ENCODE results near the gene HBD.

HBD gene

GRCh38 chr11:5231111-5231510, 3.2 kb downstream of the HBD start:
- DNase-seq = no peak

GRCh38 chr11:5230266-5230665, 4.0 kb downstream of the HBD start:
- no peak for DNase-seq

DNA sequence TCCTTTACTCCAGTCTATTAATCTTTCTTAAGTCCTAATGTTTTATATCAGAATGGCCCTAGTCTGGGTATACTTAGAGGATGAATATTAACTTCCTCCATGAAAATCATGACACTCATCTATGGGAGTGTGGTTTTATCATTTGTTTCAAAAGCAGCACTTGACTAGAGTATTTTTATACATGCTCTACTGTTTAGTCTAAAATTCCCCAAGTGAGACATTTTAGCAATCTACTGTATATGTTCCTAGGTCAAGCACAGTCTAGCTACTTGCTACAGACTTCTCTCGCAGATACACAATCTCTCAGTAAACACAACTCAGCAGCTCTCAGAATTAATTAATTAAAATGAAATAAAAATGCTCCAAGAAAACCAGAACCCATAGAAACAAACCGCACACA, 4.5 kb downstream of the HBD start:
- no peak for DNase-seq

DNA sequence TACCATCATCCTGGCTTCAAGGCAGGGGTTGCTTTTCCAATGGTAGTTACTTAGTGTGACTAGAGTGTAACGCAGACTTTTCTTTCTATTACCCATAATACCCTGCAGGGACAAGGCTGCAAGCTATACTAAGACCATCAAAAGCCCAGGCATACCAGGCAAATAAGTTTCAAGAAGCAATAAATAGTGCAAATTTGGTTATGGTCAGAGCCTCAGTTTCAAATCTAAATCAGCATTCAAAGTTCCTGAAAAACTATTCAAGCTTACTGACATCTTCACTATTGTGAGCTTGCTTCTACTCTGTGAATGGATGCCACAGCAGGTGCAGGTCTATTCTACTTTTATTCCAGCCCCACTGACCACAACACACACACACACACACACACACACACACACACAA, 4.9 kb downstream of the HBD start:
- no peak for DNase-seq

DNA sequence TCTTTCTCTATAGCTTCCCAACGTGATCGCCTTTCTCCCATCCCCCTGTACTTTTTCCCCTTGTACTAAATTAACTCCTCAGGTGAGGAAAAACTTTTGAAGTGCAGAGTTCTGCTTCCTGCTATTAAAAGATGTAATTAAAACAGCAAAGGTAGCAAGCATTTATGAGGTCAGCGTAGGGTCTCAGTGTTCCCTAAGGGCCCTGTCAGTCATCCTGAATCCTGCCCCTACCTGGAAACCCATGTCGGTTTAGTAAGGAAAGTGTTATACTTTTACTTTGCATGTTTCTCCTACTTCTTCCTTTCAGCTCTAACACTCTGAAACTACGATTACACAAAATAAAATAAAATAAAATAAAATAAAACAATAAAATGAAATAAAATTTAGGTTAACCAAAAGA, 6.2 kb downstream of the HBD start:
- DNase-seq = no peak

DNA sequence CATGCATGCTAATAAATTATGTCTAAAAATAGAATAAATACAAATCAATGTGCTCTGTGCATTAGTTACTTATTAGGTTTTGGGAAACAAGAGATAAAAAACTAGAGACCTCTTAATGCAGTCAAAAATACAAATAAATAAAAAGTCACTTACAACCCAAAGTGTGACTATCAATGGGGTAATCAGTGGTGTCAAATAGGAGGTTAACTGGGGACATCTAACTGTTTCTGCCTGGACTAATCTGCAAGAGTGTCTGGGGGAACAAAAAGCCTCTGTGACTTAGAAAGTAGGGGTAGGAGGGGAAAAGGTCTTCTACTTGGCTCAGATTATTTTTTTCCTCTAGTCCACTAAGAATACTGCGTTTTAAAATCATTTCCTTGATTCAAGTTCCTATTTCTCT, 6.6 kb downstream of the HBD start:
- DNase-seq = no peak

GRCh38 chr11:5226732-5227310, 7.5 kb downstream of the HBD start, which contains the start of gene HBB:
Gene HBB, minus strand, starts transcription at chr11:5227071. Its CDS starts 50 bp downstream, at chr11:5227021.
- no peak for DNase-seq

GRCh38 chr11:5225480-5225871, 8.8 kb downstream of the HBD start:
- no peak for DNase-seq

DNA sequence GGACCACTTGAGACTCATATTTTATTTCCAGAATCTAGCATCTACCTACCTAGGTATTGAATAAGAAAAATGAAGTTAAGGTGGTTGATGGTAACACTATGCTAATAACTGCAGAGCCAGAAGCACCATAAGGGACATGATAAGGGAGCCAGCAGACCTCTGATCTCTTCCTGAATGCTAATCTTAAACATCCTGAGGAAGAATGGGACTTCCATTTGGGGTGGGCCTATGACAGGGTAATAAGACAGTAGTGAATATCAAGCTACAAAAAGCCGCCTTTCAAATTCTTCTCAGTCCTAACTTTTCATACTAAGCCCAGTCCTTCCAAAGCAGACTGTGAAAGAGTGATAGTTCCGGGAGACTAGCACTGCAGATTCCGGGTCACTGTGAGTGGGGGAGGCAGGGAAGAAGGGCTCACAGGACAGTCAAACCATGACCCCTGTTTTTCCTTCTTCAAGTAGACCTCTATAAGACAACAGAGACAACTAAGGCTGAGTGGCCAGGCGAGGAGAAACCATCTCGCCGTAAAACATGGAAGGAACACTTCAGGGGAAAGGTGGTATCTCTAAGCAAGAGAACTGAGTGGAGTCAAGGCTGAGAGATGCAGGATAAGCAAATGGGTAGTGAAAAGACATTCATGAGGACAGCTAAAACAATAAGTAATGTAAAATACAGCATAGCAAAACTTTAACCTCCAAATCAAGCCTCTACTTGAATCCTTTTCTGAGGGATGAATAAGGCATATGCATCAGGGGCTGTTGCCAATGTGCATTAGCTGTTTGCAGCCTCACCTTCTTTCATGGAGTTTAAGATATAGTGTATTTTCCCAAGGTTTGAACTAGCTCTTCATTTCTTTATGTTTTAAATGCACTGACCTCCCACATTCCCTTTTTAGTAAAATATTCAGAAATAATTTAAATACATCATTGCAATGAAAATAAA, 9.5 kb downstream of the HBD start:
- DNase-seq = no peak

DNA sequence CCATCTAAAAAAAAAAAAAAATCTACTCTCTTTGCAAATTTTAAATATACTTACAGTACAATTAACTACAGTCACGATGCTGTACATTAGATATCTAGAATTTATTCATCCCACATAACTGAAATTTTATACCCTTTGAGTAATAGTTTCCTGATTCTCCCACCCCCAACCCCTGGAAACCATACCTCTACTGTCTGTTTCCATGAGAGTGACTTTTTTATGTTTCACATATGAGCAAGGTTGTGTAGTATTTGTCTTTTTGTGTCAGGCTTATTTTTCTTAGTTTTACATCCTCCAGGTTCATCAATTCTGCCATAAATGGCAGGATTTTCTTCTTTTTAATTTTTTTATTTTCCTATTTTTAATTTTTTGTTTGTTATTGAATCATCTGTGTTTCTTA, 10.6 kb downstream of the HBD start:
- no peak for DNase-seq

DNA sequence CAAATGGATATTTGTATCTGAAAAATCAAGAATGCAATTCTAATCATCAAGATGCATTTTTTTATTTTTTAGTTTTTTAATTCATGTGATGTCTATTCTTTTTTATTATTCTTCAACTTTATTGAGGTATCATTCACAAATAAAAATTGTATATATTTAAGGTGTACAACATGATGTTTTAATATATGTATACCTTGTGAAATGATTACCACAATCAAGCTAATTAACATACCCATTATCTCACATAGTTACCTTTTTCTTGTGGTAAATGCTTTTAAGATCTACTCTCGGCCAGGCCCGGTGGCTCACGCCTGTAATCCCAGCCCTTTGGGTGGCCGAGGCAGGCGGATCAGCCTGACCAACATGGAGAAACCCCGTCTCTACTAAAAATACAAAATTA, 11.1 kb downstream of the HBD start:
- no peak for DNase-seq

DNA sequence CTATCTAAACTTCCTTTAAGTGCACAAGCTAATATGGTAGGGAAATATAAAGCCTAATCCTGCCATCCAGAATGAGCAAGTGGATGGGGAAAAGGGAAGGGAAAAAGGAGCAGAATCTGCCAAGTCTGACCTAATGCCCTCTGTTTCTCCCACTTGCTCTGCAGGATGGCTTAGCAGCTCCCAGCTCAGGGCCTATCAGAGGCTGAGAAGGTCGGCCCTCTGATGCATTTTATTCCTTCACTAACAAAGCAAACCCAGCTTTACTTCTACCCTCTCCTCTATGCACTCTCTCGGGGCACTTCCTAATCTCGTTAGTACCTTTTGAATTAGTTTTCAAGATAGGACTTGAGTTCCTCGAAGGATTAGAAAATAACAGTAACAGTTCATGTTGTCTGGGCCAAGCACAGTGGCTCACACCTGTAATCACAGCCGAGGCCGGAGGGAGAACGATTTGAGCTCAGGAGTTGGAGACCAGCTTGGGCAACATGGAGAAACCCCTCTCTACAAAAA, 23.9 kb downstream of the HBD start:
- no peak for DNase-seq

- peak; percentile 26 for DNase-seq
Measured at GRCh38 chr11:5204787-5205186, 29.5 kb downstream of the HBD start.

- DNase-seq = no peak
Measured at GRCh38 chr11:5203366-5203765, 30.9 kb downstream of the HBD start.

GRCh38 chr11:5200582-5200981, 33.7 kb downstream of the HBD start, which contains the start of gene OR51V1:
Gene OR51V1, minus strand, starts transcription at chr11:5200682. Its CDS starts 0 bp downstream, at chr11:5200682.
- DNase-seq = no peak

DNA sequence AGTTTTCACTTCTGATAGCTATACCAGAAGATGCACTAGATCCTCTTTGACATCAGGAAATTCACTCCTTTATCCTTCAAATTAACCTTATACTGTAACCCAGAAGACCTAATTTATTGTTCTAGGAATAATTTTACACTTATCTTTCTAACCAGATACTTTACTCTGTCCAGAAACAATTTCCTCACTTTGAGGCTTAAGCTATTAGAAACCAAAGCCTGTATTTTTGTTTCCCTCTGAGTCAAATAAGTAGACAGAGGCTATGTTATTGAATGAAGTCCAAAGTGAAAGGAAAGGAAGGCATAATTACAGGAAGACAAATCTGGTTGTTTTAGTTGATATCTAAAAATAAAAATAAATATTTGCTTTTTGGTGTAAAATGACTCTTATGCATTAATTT, 36.0 kb downstream of the HBD start:
- DNase-seq = no peak

DNA sequence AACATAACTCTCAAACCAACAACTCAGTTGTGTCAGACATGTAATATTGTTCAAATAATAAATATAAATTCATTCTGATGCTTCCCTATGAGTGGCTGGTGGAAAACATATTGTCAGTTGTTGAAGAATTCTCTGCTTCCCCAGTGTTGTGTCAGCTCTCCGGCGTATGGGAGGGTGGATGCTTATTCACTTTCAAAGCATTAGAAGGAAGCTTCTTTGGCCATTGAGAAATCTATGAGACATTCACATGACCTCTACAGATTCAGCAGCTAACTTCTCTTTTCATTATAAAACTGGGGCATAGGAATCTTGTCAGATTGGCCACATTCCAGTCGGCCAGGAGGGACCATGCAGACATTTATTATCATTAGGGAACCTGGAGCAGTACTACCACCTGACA, 36.7 kb downstream of the HBD start:
- peak; percentile 33 for DNase-seq

DNA sequence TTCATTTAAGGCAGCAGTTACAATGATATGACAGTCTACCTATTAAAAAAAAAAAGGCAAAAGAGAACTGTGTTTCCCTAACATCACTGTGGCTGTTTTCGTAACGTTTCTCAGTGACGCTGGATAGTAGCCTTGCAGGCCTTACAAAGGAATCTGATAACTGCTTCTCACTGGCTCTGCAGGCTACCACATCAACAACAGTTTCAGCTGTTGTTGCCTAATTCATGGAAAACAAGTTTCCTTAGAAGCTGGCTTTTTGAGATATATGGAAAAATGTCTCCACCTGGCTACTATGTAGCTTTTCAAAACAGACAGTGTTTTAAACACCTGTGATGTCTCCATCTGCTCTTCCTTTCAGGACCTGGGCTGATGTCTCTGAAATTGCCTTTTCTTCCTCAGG, 37.6 kb downstream of the HBD start:
- no peak for DNase-seq

GRCh38 chr11:5196067-5196466, 38.2 kb downstream of the HBD start:
- DNase-seq = no peak

DNA sequence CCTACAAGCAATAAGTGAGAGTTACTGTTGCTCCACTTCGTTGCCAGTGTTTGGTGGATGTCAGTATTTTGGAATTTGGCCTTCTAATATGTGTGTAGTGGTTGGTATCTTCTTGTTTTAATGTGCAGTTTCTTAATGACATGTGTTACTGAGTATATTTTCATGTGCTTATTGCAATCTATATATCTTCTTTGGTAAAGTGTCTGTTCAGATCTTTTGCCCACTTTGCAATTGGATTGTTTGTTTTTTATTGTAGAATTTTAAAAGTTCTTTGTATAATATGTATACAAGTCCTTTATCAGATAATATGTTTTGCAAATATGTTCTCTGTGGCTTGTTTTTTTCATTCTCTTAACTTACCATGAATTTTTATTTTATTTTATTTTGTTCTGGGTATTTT, 41.5 kb downstream of the HBD start:
- DNase-seq = no peak

DNA sequence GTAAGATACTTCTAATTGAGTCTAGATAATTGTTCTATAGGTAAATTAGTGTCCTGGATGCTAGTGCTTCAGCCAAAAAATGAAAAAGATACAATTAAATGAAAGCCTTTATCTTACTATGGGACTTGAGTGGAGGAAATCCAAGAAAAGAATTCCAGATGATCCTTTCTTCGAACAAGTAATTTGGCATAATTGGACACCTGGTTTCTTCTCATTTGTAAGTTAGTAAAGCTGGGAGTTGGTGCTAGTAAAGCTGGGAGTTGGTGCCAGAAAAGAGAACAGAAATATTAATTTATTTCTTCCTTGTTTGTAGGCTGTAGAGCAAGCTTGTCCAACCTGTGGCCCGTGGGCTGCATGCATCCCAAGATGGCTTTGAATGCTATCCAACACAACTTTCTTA, 46.1 kb downstream of the HBD start:
- no peak for DNase-seq
